Heart right ventricle (tissue), 16 donors: ENCODE data around the gene TMTC4. TPM values are rescaled to one million over a fixed set of nuclear protein-coding genes. Genes with fewer than 3 reads are reported as not detected.
"Not testable (repeated sequence)": the region's sequence is repeated elsewhere in the genome, so short reads cannot be mapped to it uniquely, and the experiment has no call there.

Experiments used
- ATAC-seq, 8 donors: fragments of 200-7000 bp; cut with Tn5 transposase; one replicate each; pipeline ENCODE4 v1.9.1; 2020; ENCODE audit warnings: mild to moderate bottlenecking in 8 of 8, moderate library complexity in 8 of 8, moderate number of reproducible peaks in 1 of 8
- DNase-seq, 2 donors: peaks; one replicate each; pipeline ENCODE4 v3.0.0-alpha.2; 2020
- H3K27ac ChIP-seq, 10 donors: fragments of 200-600 bp; sonication (generic) in 2 of 10; one replicate each; pipeline versions ENCODE4 v1.5.0 to v1.8.0; 2020 to 2022; ENCODE audit warnings: mild to moderate bottlenecking in 3 of 10
- H3K27me3 ChIP-seq, 7 donors: fragments of 200-600 bp; one replicate each; pipeline ENCODE4 v1.8.0; 2021 to 2022; ENCODE audit warnings: mild to moderate bottlenecking in 2 of 7
- H3K36me3 ChIP-seq, 9 donors: fragments of 200-600 bp; sonication (generic) in 1 of 9; one replicate each; pipeline versions ENCODE4 v1.5.0 to v1.8.0; 2020 to 2022; ENCODE audit warnings: mild to moderate bottlenecking in 2 of 9
- H3K4me1 ChIP-seq, 9 donors: fragments of 200-600 bp; sonication (generic) in 1 of 9; one replicate each; pipeline versions ENCODE4 v1.5.0 to v1.8.0; 2020 to 2022; ENCODE audit warnings: mild to moderate bottlenecking in 4 of 9
- H3K4me3 ChIP-seq, 10 donors: fragments of 200-600 bp; sonication (generic) in 2 of 10; one replicate each; pipeline versions ENCODE4 v1.5.0 to v1.8.0; 2020 to 2022; ENCODE audit warnings: mild to moderate bottlenecking in 7 of 10, moderate library complexity in 2 of 10
- H3K9me3 ChIP-seq, 11 donors: fragments of 200-600 bp in 10 of 11; sonication (generic) in 2 of 11; one replicate each; pipeline versions ENCODE4 v1.5.0 to v1.8.0; 2013 to 2022; ENCODE audit warnings: mild to moderate bottlenecking in 2 of 11, control low read depth in 1 of 11, moderate library complexity in 1 of 11
- WGBS, 2 donors: extraction: QIAGEN DNeasy Blood & Tissue Kit; methylation state at CpG; one replicate each; pipeline ENCODE4 v1.1.7; 2013; ENCODE audit warnings: inconsistent platforms in 1 of 2; 5-methylcytosine and 5-hydroxymethylcytosine counted together
- intact Hi-C, 10 donors: fragments of 100-400 bp; cut with DNase I; formaldehyde crosslinking; loops; one replicate each; pipeline versions ENCODE4 v1.11.1 to v1.14.2; 2022
- polyA plus RNA-seq, 2 donors: library from polyadenylated mRNA; stranded (reverse); fragments of 200-250 nt; gene quantifications; one replicate each; pipeline ENCODE4 v1.2.3, GENCODE V29; 2013
- total RNA-seq, 10 donors: library from RNA; stranded (reverse); fragmentation: NEBNext Ultra II Directional in 3 of 10; extraction: Animal tissue kit (Norgen Biotek cat#: 25700) in 3 of 10; gene quantifications; one replicate each; pipeline versions ENCODE4 v1.2.1 to v1.2.4, GENCODE V29; 2021 to 2023
- TF ChIP-seq, protein P1 (sequence below), 9 donors: fragments of 200-600 bp; sonication (generic) in 2 of 9; IDR thresholded peaks; one replicate each; pipeline versions ENCODE4 v1.5.0 to v1.8.0; 2021 to 2022; ENCODE audit warnings: antibody characterized with exemption in 9 of 9, mild to moderate bottlenecking in 5 of 9, moderate library complexity in 1 of 9
- donor health status: Arrhythmogenic right ventricular cardiomyopathy.
- donor health status: ischemic (EF 13 %, LVEDD 7.1; RV severe dilation, severe dysfunction).
- donor health status: healthy with polysubstance abuse.
- donor health status: DM: no; HTN: yes; CAD: no.
- donor health status: DM: no; HTN: no; CAD: no.
- donor health status: ischemic (EF 25% LVEDD 6.9; RV normal size, moderate dysfunction).
- donor health status: ischemic (EF 25% LVEDD 5.7; RV mildly dilated, moderate dysfunction).
- donor health status: healthy.
- donor health status: DM: yes; HTN: yes; CAD: no.
- donor health status: Ischemic cardiomyopathy.
- donor health status: ischemic (EF 35%, LVEDD 5.7; RV mildly dilated, moderate dysfunction).
- donor health status: nonischemic (EF 11% LVEDD 7.7; RV severe dilation, severe dysfunction).
- donor health status: DM: yes; HTN: yes; CAD: no.
- donor health status: PGD.
- donor health status: ischemic (EF 29% LVEDD 5.4; RV normal size, mild dysfunction).
- donor health status: nonischemic (EF 23%, LVEDD 6.1; RV moderate dilation, normal function).

The TMTC4 gene
- total and polyA plus RNA-seq, 12 donors: 2.5 to 9.4 (median 6.0) TPM

- TF ChIP-seq, protein P1, sequence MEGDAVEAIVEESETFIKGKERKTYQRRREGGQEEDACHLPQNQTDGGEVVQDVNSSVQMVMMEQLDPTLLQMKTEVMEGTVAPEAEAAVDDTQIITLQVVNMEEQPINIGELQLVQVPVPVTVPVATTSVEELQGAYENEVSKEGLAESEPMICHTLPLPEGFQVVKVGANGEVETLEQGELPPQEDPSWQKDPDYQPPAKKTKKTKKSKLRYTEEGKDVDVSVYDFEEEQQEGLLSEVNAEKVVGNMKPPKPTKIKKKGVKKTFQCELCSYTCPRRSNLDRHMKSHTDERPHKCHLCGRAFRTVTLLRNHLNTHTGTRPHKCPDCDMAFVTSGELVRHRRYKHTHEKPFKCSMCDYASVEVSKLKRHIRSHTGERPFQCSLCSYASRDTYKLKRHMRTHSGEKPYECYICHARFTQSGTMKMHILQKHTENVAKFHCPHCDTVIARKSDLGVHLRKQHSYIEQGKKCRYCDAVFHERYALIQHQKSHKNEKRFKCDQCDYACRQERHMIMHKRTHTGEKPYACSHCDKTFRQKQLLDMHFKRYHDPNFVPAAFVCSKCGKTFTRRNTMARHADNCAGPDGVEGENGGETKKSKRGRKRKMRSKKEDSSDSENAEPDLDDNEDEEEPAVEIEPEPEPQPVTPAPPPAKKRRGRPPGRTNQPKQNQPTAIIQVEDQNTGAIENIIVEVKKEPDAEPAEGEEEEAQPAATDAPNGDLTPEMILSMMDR (IDR thresholded peaks at IDR 0.05): no peak
- H3K4me3 ChIP-seq: no peak overlapping the region
- intact Hi-C loops: no loop called here
- WGBS, 2 donors: 84 to 88% methylated on average over 5 of the region's 5 CpGs
- DNase-seq (no peak), ATAC-seq (no peak)
- H3K27me3 ChIP-seq: no peaks in the 10 kb centered on the region
- peaks cover 0 to 13% (median 0%) of the 10 kb centered on the region in 11 donors for H3K9me3 ChIP-seq
- peaks cover 0 to 19% (median 0%) of the 10 kb centered on the region in 9 donors for H3K36me3 ChIP-seq
- peaks cover 0 to 17% (median 13%) of the 10 kb centered on the region in 9 donors for H3K4me1 ChIP-seq
- no peak overlapping the region for H3K27ac ChIP-seq
Measured at GRCh38 chr13:100584896-100585295, 89.7 kb downstream of the TMTC4 start.

GRCh38 chr13:100581504-100581903, 93.1 kb downstream of the TMTC4 start:
- WGBS, 2 donors: 92 to 99% methylated on average over 2 of the region's 2 CpGs
- intact Hi-C loops: no loop called here
- Histone ChIP-seq H3K9me3 (peaks cover 0 to 13% (median 0%) of the 10 kb centered on the region in 11 donors), H3K36me3 (peaks cover 0 to 19% (median 0%) of the 10 kb centered on the region in 9 donors), H3K27me3 (no peaks in the 10 kb centered on the region), H3K27ac (no peak overlapping the region), H3K4me3 (no peak overlapping the region), H3K4me1 (no peaks in the 10 kb centered on the region)
- DNase-seq (no peak), ATAC-seq (no peak)
- TF ChIP-seq, protein P1 (IDR thresholded peaks at IDR 0.05): no peak

- H3K9me3 ChIP-seq: peaks cover 0 to 13% (median 0%) of the 10 kb centered on the region in 11 donors
- no peaks in the 10 kb centered on the region for H3K27me3 ChIP-seq
- peaks cover 0 to 19% (median 0%) of the 10 kb centered on the region in 9 donors for H3K36me3 ChIP-seq
- DNase-seq (no peak), ATAC-seq (no peak)
- H3K4me3 ChIP-seq: no peak overlapping the region
- TF ChIP-seq, protein P1 (IDR thresholded peaks at IDR 0.05): no peak
- intact Hi-C loops: no loop called here
- no peak overlapping the region for H3K27ac ChIP-seq
- WGBS, 2 donors: 93 to 95% methylated on average over 4 of the region's 4 CpGs
- no peaks in the 10 kb centered on the region for H3K4me1 ChIP-seq
Measured at GRCh38 chr13:100581030-100581429, 93.6 kb downstream of the TMTC4 start.

DNA sequence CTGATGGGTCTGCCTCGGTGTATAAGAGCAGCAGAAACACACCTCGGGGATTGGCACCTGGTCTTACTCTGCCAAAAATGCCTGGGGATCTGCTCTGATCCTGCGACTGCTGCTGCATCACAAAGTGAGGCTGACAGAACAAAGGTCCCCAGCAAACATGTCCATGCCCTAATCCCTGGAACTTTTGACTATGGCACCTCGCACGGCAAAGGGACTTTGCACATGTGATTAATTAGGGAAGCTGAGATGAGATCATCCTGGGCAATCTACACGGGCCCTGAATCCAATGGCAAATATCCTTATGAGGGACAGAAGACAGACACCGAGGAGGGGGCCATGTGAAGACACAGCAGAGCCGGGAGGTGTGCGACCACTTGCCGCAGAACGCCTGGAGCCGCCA, 94.5 kb downstream of the TMTC4 start:
- DNase-seq (no peak), ATAC-seq (no peak)
- Histone ChIP-seq H3K9me3 (peaks cover 0 to 13% (median 0%) of the 10 kb centered on the region in 11 donors), H3K27ac (no peak overlapping the region), H3K4me3 (no peak overlapping the region), H3K27me3 (no peaks in the 10 kb centered on the region), H3K36me3 (peaks cover 0 to 19% (median 0%) of the 10 kb centered on the region in 9 donors), H3K4me1 (no peaks in the 10 kb centered on the region)
- intact Hi-C loops: no loop called here
- WGBS, 2 donors: 95 to 96% methylated on average over 12 of the region's 12 CpGs
- TF ChIP-seq, protein P1 (IDR thresholded peaks at IDR 0.05): no peak

DNA sequence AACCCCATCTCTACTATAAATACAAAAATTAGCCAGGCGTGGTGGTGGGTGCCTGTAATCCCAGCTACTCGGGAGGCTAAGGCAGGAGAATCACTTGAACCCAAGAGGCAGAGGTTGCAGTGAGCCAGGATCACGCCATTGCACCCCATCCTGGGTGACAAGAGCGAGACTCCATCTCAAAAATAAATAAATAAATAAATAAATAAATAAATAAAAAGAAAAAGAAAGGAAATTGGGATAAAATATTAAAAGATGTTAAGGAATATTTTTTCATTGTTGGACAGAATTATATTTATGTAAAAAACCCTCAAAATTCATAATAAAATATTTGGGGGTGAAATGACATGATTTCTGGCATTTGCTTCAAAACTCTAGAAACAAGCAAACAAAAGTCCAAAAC, 97.4 kb downstream of the TMTC4 start:
- intact Hi-C loops: loop anchor here in 3 of 10 donors (10.0 kb wide), 1 partner anchor 528 kb away; no protein-coding TSS in a partner anchor
- H3K27ac ChIP-seq: not testable (repeated sequence)

More for the DNA sequence above, 97.4 kb downstream of the TMTC4 start:
- not testable (repeated sequence) for DNase-seq, H3K4me3 ChIP-seq, H3K4me1 ChIP-seq, H3K27me3 ChIP-seq, ATAC-seq
- Histone ChIP-seq H3K9me3 (peaks cover 0 to 10% (median 0%) of the 10 kb centered on the region in 11 donors), H3K36me3 (peaks cover 0 to 14% (median 0%) of the 10 kb centered on the region in 9 donors)
- 96 to 99% methylated on average over 4 of the region's 4 CpGs for WGBS, 2 donors
